CD1c-positive myeloid dendritic cell (primary cell): ENCODE data around the gene SAV1.

Experiments
- DNase-seq: peaks from one replicate; pipeline ENCODE4 v3.0.0-alpha.2; 2016; ENCODE audit errors: extremely low spot score

SAV1 gene

GRCh38 chr14:50607181-50607580 lies 60.9 kb downstream of the SAV1 start:
- no peak for DNase-seq

- no peak for DNase-seq
Observed at GRCh38 chr14:50606468-50606867, 61.6 kb downstream of the SAV1 start.

GRCh38 chr14:50605766-50606165 lies 62.3 kb downstream of the SAV1 start:
- no peak for DNase-seq

- DNase-seq, result no peak
Observed at GRCh38 chr14:50603565-50603964, 64.5 kb downstream of the SAV1 start.

- DNase-seq, result no peak
Observed at GRCh38 chr14:50602035-50602434, 66.1 kb downstream of the SAV1 start.

- DNase-seq, result no peak
Observed at GRCh38 chr14:50601394-50601793, 66.7 kb downstream of the SAV1 start.

GRCh38 chr14:50600849-50601248 lies 67.3 kb downstream of the SAV1 start:
- DNase-seq, result no peak

- DNase-seq, result peak; percentile 15
Observed at GRCh38 chr14:50599700-50600444, 68.2 kb downstream of the SAV1 start.

- DNase-seq, result no peak
Observed at GRCh38 chr14:50598765-50599164, 69.3 kb downstream of the SAV1 start.

GRCh38 chr14:50594577-50595316 lies 73.4 kb downstream of the SAV1 start:
- no peak for DNase-seq

- no peak for DNase-seq
Observed at GRCh38 chr14:50590464-50590863, 77.6 kb downstream of the SAV1 start.
